IMR-90 (cell line): ENCODE measurements around the gene CEMP1. TPM values are rescaled to one million over a fixed set of nuclear protein-coding genes. Genes with fewer than 3 reads are reported as not detected.

Experiments used
- ATAC-seq: fragments of 200-7000 bp; cut with Tn5 transposase; 2 replicates; pipeline ENCODE4 v1.9.1; 2020; ENCODE audit warnings: low read depth, mild to moderate bottlenecking, moderate library complexity
- BruUV-seq: library from RNA; stranded (reverse); fragments of 400-500 nt; replicated peaks from 2 replicates; lab custom pipeline; 2021; lab: Mats Ljungman, UMichigan
- CTCF ChIA-PET: fragments of 300-600 bp; formaldehyde crosslinking; extraction: SDS; loops from one replicate; lab custom pipeline; 2021; ENCODE audit warnings: antibody characterized with exemption; lab: Yijun Ruan, JAX
- POLR2A ChIA-PET: fragments of 300-600 bp; sonication (Branson Sonifier 250); formaldehyde crosslinking; loops from one replicate; lab custom pipeline; 2022; ENCODE audit warnings: antibody characterized with exemption; ENCODE audit not compliant: unreplicated experiment; lab: Charles Lee
- DNase-seq: peaks from one replicate; pipeline ENCODE4 v3.0.0; 2013
- H2AFZ ChIP-seq: replicated peaks from 2 replicates; pipeline ENCODE3; 2013; ENCODE audit warnings: low read length, mild to moderate bottlenecking; ENCODE audit not compliant: poor library complexity
- H2AK5ac ChIP-seq: 2 replicates; pipeline ENCODE4 v1.6.1; 2013; ENCODE audit warnings: low read depth, low read length, inconsistent platforms
- H2AK9ac ChIP-seq: replicated peaks from 2 replicates; pipeline ENCODE3; 2013; ENCODE audit warnings: mild to moderate bottlenecking, low read depth, low read length, moderate library complexity; ENCODE audit not compliant: poor library complexity
- H2BK120ac ChIP-seq: 2 replicates; pipeline ENCODE4 v1.6.1; 2013; ENCODE audit warnings: low read depth, low read length, inconsistent platforms
- H2BK15ac ChIP-seq: 3 replicates; pipeline ENCODE4 v1.6.1; 2013; ENCODE audit warnings: low read depth, low read length, inconsistent platforms
- H2BK20ac ChIP-seq: 2 replicates; pipeline ENCODE4 v1.6.1; 2013; ENCODE audit warnings: low read depth, mild to moderate bottlenecking, inconsistent platforms, low read length, moderate library complexity
- H2BK5ac ChIP-seq: 2 replicates; pipeline ENCODE4 v1.6.1; 2013; ENCODE audit warnings: mild to moderate bottlenecking, low read depth, low read length, inconsistent platforms; ENCODE audit not compliant: poor library complexity, severe bottlenecking
- H3K14ac ChIP-seq: replicated peaks from 2 replicates; pipeline ENCODE4 v1.6.1; 2013; ENCODE audit warnings: low read depth, low read length, inconsistent platforms
- H3K18ac ChIP-seq: 2 replicates; pipeline ENCODE4 v1.6.1; 2013; ENCODE audit warnings: low read depth, low read length, control low read depth
- H3K23ac ChIP-seq: 2 replicates; pipeline ENCODE4 v1.6.1; 2013; ENCODE audit warnings: low read depth, low read length, inconsistent platforms
- H3K27ac ChIP-seq: 2 replicates; pipeline ENCODE4 v1.5.1; 2013; ENCODE audit warnings: mild to moderate bottlenecking, control low read depth, low read length; ENCODE audit not compliant: insufficient read depth
- H3K27me3 ChIP-seq: 2 replicates; pipeline ENCODE4 v1.6.1; 2013; ENCODE audit warnings: low read length; ENCODE audit not compliant: control insufficient read depth, insufficient read depth
- H3K36me3 ChIP-seq: 2 replicates; pipeline ENCODE4 v1.6.1; 2013; ENCODE audit warnings: low read length, mixed read lengths; ENCODE audit not compliant: control insufficient read depth, insufficient read depth
- H3K4ac ChIP-seq: 2 replicates; pipeline ENCODE4 v1.6.1; 2013; ENCODE audit warnings: low read depth, low read length, inconsistent platforms
- H3K4me1 ChIP-seq: 2 replicates; pipeline ENCODE4 v1.6.1; 2013; ENCODE audit warnings: low read length, mixed read lengths; ENCODE audit not compliant: control insufficient read depth, insufficient read depth
- H3K4me2 ChIP-seq: 2 replicates; pipeline ENCODE4 v1.6.1; 2013; ENCODE audit warnings: low read depth, mild to moderate bottlenecking, control low read depth, low read length, moderate library complexity
- H3K4me3 ChIP-seq: 2 replicates; pipeline ENCODE4 v1.5.1; 2013; ENCODE audit warnings: low read depth, mild to moderate bottlenecking, control low read depth, low read length, moderate library complexity; ENCODE audit not compliant: insufficient read depth
- H3K56ac ChIP-seq: 2 replicates; pipeline ENCODE4 v1.6.1; 2013; ENCODE audit warnings: low read length, inconsistent platforms; ENCODE audit not compliant: insufficient read depth; ENCODE audit errors: extremely low read depth
- H3K79me1 ChIP-seq, 2 experiments: 2 replicates each; pipeline ENCODE4 v1.6.1; 2013; ENCODE audit warnings: low read length in 2 of 2, inconsistent platforms in 1 of 2, low read depth in 1 of 2
- H3K9ac ChIP-seq: 2 replicates; pipeline ENCODE4 v1.6.1; 2013; ENCODE audit warnings: low read depth, low read length, control low read depth
- H3K9me1 ChIP-seq: 2 replicates; pipeline ENCODE4 v1.6.1; 2013; ENCODE audit warnings: low read length, inconsistent platforms; ENCODE audit not compliant: insufficient read depth
- H3K9me3 ChIP-seq: 2 replicates; pipeline ENCODE4 v1.6.1; 2013; ENCODE audit warnings: low read length; ENCODE audit not compliant: control insufficient read depth, insufficient read depth
- H4K20me1 ChIP-seq: 2 replicates; pipeline ENCODE4 v1.6.1; 2013; ENCODE audit warnings: low read length, inconsistent platforms; ENCODE audit not compliant: insufficient read depth
- H4K5ac ChIP-seq: 2 replicates; pipeline ENCODE4 v1.6.1; 2013; ENCODE audit warnings: mild to moderate bottlenecking, low read depth, low read length, control low read depth
- H4K8ac ChIP-seq, 2 experiments: 2 replicates each; pipeline ENCODE4 v1.6.1; 2013; ENCODE audit warnings: low read depth in 2 of 2, low read length in 2 of 2, control low read depth in 1 of 2, inconsistent platforms in 1 of 2
- H4K91ac ChIP-seq: 2 replicates; pipeline ENCODE4 v1.6.1; 2013; ENCODE audit warnings: low read depth, low read length, inconsistent platforms; ENCODE audit not compliant: insufficient read depth
- BHLHE40 ChIP-seq: fragments of 150-350 bp; IDR thresholded peaks from 2 replicates; pipeline ENCODE4 v1.6.1; 2016; ENCODE audit warnings: mild to moderate bottlenecking, low read depth, low read length
- CEBPB ChIP-seq: IDR thresholded peaks from 2 replicates; pipeline ENCODE4 v1.6.1; 2012; ENCODE audit warnings: low read depth, low read length, improper control_type of control experiment
- CHD1 ChIP-seq: IDR thresholded peaks from 2 replicates; pipeline ENCODE4 v1.6.1; 2012; ENCODE audit warnings: low read depth, low read length, improper control_type of control experiment
- FOS ChIP-seq: fragments of 150-350 bp; IDR thresholded peaks from 2 replicates; pipeline ENCODE4 v1.6.1; 2016; ENCODE audit warnings: low read depth, low read length
- MAZ ChIP-seq: IDR thresholded peaks from 2 replicates; pipeline ENCODE4 v1.6.1; 2012; ENCODE audit warnings: low read depth, mild to moderate bottlenecking, low read length, improper control_type of control experiment, moderate library complexity, borderline replicate concordance
- MXI1 ChIP-seq: IDR thresholded peaks from 2 replicates; pipeline ENCODE4 v1.6.1; 2012; ENCODE audit warnings: low read depth, mild to moderate bottlenecking, low read length, moderate library complexity, borderline replicate concordance
- NFE2L2 ChIP-seq: fragments of 150-350 bp; IDR thresholded peaks from 2 replicates; pipeline ENCODE4 v1.6.1; 2016; ENCODE audit warnings: low read depth, mild to moderate bottlenecking, low read length
- POLR2A ChIP-seq: IDR thresholded peaks from 2 replicates; pipeline ENCODE4 v1.6.1; 2012; ENCODE audit warnings: mild to moderate bottlenecking, low read depth, low read length
- RAD21 ChIP-seq: IDR thresholded peaks from 2 replicates; pipeline ENCODE4 v1.6.1; 2012; ENCODE audit warnings: low read length, improper control_type of control experiment
- RCOR1 ChIP-seq: IDR thresholded peaks from 2 replicates; pipeline ENCODE4 v1.6.1; 2012; ENCODE audit warnings: mild to moderate bottlenecking, low read length, improper control_type of control experiment; ENCODE audit not compliant: insufficient replicate concordance
- RFX5 ChIP-seq: IDR thresholded peaks from 2 replicates; pipeline ENCODE4 v1.8.0; 2012; ENCODE audit warnings: low read depth, mild to moderate bottlenecking, low read length, moderate library complexity
- SMC3 ChIP-seq: fragments of 150-350 bp; IDR thresholded peaks from 2 replicates; pipeline ENCODE4 v1.6.1; 2016; ENCODE audit warnings: low read depth, mild to moderate bottlenecking, antibody characterized with exemption, low read length, moderate library complexity
- WGBS, 2 experiments: methylation state at CpG; one replicate each; pipeline versions ENCODE4 v1.1.5 to v1.1.7; 2013; ENCODE audit warnings: missing lambda C conversion rate in 2 of 2; ENCODE audit not compliant: insufficient read length in 1 of 2; ENCODE audit errors: extremely low coverage in 2 of 2; 5-methylcytosine and 5-hydroxymethylcytosine counted together
- dilution Hi-C: fragments of 300-500 bp; cut with HindIII; formaldehyde crosslinking; loops from one replicate; pipeline ENCODE4 v1.14.3; 2018; ENCODE audit warnings: low sequenced_read_pairs; ENCODE audit not compliant: unreplicated experiment
- in situ Hi-C: fragments of 300-500 bp; cut with MboI; formaldehyde crosslinking; loops from 3 replicates; pipeline ENCODE4 v1.14.3; 2019; ENCODE audit warnings: low sequenced_read_pairs, inconsistent platforms, mixed read lengths
- intact Hi-C: fragments of 100-400 bp; cut with micrococcal nuclease; formaldehyde crosslinking; loops from 2 replicates; pipeline ENCODE4 v1.10.0; 2022
- polyA plus RNA-seq, 3 experiments: library from polyadenylated mRNA; depleted of rRNA; stranded (reverse); fragments of >200 nt; gene quantifications; 2 replicates each; pipeline ENCODE4 v1.2.3, GENCODE V29; 2012; ENCODE audit warnings: low replicate concordance in 1 of 3
- total RNA-seq: library from RNA; depleted of rRNA; stranded (reverse); fragments of >200 nt; gene quantifications from 2 replicates; pipeline ENCODE4 v1.2.3, GENCODE V29; 2012
- TF ChIP-seq, protein P1 (sequence below): fragments of 150-350 bp; IDR thresholded peaks from 2 replicates; pipeline ENCODE4 v1.6.1; 2016; ENCODE audit warnings: low read depth, mild to moderate bottlenecking, low read length, moderate library complexity, borderline replicate concordance
- TF ChIP-seq, protein P2 (sequence below): fragments of 150-350 bp; IDR thresholded peaks from 2 replicates; pipeline ENCODE4 v1.6.1; 2017; ENCODE audit warnings: mild to moderate bottlenecking, antibody characterized with exemption, low read length, low read depth
- TF ChIP-seq, protein P3 (sequence below): conservative IDR thresholded peaks from 2 replicates; pipeline ENCODE4 v1.5.1; 2012; ENCODE audit warnings: mild to moderate bottlenecking, low read depth, low read length, improper control_type of control experiment

The CEMP1 gene
- total and polyA plus RNA-seq, 2 of the 4 experiments (the other 2 are of a cell fraction) = not detected

DNA sequence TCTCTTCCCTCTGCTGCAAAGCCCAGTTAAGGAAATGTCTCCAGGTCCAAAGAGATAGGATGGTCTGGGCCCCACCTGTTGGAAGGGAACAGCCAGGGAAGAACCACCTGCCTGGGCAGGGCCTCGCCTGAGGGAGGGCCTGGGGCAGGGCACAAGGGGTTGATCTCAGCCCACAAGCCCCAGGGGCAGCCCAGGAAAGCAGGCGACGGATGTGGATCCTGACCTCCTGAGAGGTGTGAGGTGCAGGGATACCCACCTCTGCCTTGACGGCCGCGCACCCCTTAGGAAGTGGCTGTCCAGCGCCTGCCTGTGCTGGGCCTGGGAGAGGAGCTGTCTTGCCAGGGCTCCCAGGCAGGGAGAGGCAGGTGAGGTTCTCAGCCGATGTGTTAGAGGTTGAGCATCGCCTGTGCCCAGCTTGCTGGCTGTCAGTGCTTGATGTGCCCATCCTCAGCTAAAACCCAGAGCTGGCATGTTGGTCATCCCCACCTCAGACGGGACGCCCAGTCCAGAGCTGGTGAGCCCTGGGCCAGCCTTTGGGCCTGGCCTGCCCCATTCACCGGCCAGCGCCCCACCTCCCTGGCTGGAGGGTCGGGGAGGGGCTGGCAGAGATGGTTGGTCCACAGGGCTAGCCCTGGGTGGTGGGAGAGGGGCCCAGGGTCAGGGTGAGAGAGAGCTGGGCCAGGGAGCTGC lies 434 bp downstream of the CEMP1 start:
- Histone ChIP-seq H2AFZ (no peak overlapping the region), H4K5ac (no peak overlapping the region), H3K4me2 (no peak overlapping the region; the same call in 1 of the 2 replicates), H3K4me3 (no peak overlapping the region), H3K56ac (no peak overlapping the region), H3K14ac (no peak overlapping the region), H3K36me3 (peaks cover 36% of the 10 kb centered on the region), H3K9ac (0 out of 2 replicates have a peak overlapping the region, but pooled peaks have one; percentile 54), H3K4ac (peak overlapping the region; percentile 79), H3K27me3 (no peaks in the 10 kb centered on the region), H2BK20ac (no peak overlapping the region), H2AK9ac (peak overlapping the region; percentile 94), H4K8ac (peak overlapping the region; percentile 20 to 79; a peak in 2 of 4 replicates), H3K9me1 (0 out of 2 replicates have a peak, but pooled peaks cover 4% of the 10 kb centered on the region), H4K91ac (no peak overlapping the region), H2AK5ac (peak overlapping the region; percentile 58; the same call in 1 of the 2 replicates), H3K4me1 (peaks cover 12% of the 10 kb centered on the region), H2BK120ac (no peak overlapping the region), H3K9me3 (no peaks in the 10 kb centered on the region), H3K79me1 (peaks cover 0 to 26% of the 10 kb centered on the region in 2 experiments; a peak in 1 of 4 replicates), H2BK15ac (no peak overlapping the region), H3K18ac (no peak overlapping the region), H3K23ac (no peak overlapping the region), H3K27ac (no peak overlapping the region), H4K20me1 (no peaks in the 10 kb centered on the region; the same call in none of the 2 replicates), H2BK5ac (no peak overlapping the region)
- dilution Hi-C loops (no loop called here), in situ Hi-C loops (no loop called here), intact Hi-C loops (no loop called here)
- ATAC-seq (no peak), DNase-seq (no peak)
- BruUV-seq = no TSS peak
- POLR2A ChIA-PET = no interaction called here
- CTCF ChIA-PET = no interaction called here
- WGBS, 2 experiments = 60% methylated on average over 1 of the region's 14 CpGs; no CpG with 5 or more reads in 1 of the 2 experiments
- no peak for TF ChIP-seq CEBPB
- TF ChIP-seq RCOR1 = no peak
- TF ChIP-seq MAZ = no peak
- no peak for TF ChIP-seq RAD21
- no peak for TF ChIP-seq SMC3
- no peak for TF ChIP-seq RFX5
- TF ChIP-seq, protein P1, sequence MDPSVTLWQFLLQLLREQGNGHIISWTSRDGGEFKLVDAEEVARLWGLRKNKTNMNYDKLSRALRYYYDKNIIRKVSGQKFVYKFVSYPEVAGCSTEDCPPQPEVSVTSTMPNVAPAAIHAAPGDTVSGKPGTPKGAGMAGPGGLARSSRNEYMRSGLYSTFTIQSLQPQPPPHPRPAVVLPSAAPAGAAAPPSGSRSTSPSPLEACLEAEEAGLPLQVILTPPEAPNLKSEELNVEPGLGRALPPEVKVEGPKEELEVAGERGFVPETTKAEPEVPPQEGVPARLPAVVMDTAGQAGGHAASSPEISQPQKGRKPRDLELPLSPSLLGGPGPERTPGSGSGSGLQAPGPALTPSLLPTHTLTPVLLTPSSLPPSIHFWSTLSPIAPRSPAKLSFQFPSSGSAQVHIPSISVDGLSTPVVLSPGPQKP = no peak
- TF ChIP-seq FOS = no peak
- TF ChIP-seq, protein P2, sequence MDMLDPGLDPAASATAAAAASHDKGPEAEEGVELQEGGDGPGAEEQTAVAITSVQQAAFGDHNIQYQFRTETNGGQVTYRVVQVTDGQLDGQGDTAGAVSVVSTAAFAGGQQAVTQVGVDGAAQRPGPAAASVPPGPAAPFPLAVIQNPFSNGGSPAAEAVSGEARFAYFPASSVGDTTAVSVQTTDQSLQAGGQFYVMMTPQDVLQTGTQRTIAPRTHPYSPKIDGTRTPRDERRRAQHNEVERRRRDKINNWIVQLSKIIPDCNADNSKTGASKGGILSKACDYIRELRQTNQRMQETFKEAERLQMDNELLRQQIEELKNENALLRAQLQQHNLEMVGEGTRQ = no peak
- no peak for TF ChIP-seq MXI1
- TF ChIP-seq, protein P3, sequence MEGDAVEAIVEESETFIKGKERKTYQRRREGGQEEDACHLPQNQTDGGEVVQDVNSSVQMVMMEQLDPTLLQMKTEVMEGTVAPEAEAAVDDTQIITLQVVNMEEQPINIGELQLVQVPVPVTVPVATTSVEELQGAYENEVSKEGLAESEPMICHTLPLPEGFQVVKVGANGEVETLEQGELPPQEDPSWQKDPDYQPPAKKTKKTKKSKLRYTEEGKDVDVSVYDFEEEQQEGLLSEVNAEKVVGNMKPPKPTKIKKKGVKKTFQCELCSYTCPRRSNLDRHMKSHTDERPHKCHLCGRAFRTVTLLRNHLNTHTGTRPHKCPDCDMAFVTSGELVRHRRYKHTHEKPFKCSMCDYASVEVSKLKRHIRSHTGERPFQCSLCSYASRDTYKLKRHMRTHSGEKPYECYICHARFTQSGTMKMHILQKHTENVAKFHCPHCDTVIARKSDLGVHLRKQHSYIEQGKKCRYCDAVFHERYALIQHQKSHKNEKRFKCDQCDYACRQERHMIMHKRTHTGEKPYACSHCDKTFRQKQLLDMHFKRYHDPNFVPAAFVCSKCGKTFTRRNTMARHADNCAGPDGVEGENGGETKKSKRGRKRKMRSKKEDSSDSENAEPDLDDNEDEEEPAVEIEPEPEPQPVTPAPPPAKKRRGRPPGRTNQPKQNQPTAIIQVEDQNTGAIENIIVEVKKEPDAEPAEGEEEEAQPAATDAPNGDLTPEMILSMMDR = no peak
- no peak for TF ChIP-seq POLR2A
- no peak for TF ChIP-seq NFE2L2
- no peak for TF ChIP-seq BHLHE40
- TF ChIP-seq CHD1 = no peak
